Mucosa of descending colon (tissue), 3 donors: ENCODE measurements around the gene GTSE1. TPM values are rescaled to one million over a fixed set of nuclear protein-coding genes. Genes with fewer than 3 reads are reported as not detected.
"Not testable (repeated sequence)": the region's sequence is repeated elsewhere in the genome, so short reads cannot be mapped to it uniquely, and the experiment has no call there.

Experiments used
- ATAC-seq: fragments of 200-7000 bp; cut with Tn5 transposase; one replicate; pipeline ENCODE4 v1.9.1; 2020; ENCODE audit warnings: mild to moderate bottlenecking, moderate library complexity
- DNase-seq, 3 donors: peaks; one replicate each; pipeline ENCODE4 v3.0.0-alpha.2; 2020
- H3K36me3 ChIP-seq: fragments of 200-600 bp; one replicate; pipeline ENCODE4 v1.8.0; 2021; ENCODE audit warnings: low read depth, mild to moderate bottlenecking
- H3K4me1 ChIP-seq: fragments of 200-600 bp; one replicate; pipeline ENCODE4 v1.8.0; 2021; ENCODE audit warnings: low read depth, mild to moderate bottlenecking
- H3K4me3 ChIP-seq: fragments of 200-600 bp; one replicate; pipeline ENCODE4 v1.8.0; 2021; ENCODE audit warnings: mild to moderate bottlenecking
- H3K9me3 ChIP-seq: fragments of 200-600 bp; one replicate; pipeline ENCODE4 v1.8.0; 2021; ENCODE audit warnings: mild to moderate bottlenecking
- intact Hi-C, 2 donors: fragments of 100-400 bp; cut with DNase I in 1 of 2; cut with micrococcal nuclease in 1 of 2; formaldehyde crosslinking; loops; one replicate each; pipeline versions ENCODE4 v1.11.0 to v1.11.1; 2022; cut with DNase I, micrococcal nuclease
- total RNA-seq, 3 donors: library from RNA; stranded (reverse); fragmentation: NEBNext Ultra II Directional in 2 of 3; extraction: Animal tissue kit (Norgen Biotek cat#: 25700) in 2 of 3; gene quantifications; one replicate each; pipeline versions ENCODE4 v1.2.1 to v1.2.4, GENCODE V29; 2021 to 2023
- TF ChIP-seq, protein P1 (sequence below): fragments of 200-600 bp; IDR thresholded peaks from one replicate; pipeline ENCODE4 v1.8.0; 2022; ENCODE audit warnings: antibody characterized with exemption, mild to moderate bottlenecking
- donor health status: DM: no; HTN: no; CAD: no; lungs with moderate emphysema.
- donor health status: DM: no; HTN: no; CAD: no.
- donor health status: DM: no; HTN: yes; CAD: no.

Gene GTSE1
- total RNA-seq, 3 donors from 2014 or later: 1.6 to 10.9 (median 3.6) TPM

DNA sequence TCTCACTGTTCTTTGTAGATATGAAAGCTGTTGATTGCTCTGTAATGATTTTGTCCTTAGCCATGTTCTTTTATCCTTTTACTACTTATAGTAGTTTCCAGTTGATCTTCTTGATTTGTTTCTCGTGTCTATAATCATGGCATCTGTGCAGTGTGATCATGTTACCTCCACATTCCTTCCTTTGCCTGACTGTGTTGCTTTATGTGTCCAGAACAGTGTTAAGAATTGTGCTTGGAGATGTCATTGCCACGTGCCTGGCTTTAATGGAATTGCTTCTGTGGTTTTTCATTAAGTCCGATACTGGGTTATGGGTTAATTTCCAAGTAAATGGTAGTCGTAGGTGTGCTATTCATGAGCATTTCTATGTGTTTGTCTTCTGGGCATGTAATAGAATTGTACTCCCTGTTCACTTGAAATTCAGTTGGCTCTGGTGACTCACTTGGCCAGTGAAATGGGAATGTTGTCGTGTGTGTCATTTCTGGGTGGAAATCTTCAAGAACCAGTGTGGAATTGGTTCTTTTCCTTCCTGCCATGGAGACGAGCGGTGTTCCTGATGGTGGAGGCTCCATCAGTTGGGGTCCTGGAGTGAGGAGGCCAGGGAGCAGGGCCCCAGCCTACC lies 6.8 kb downstream of the GTSE1 start:
- intact Hi-C loops: no loop called here
- DNase-seq (no peak), ATAC-seq (no peak)
- Histone ChIP-seq H3K36me3 (no peaks in the 10 kb centered on the region), H3K4me1 (no peaks in the 10 kb centered on the region), H3K4me3 (no peak overlapping the region), H3K9me3 (no peaks in the 10 kb centered on the region)
- TF ChIP-seq, protein P1, sequence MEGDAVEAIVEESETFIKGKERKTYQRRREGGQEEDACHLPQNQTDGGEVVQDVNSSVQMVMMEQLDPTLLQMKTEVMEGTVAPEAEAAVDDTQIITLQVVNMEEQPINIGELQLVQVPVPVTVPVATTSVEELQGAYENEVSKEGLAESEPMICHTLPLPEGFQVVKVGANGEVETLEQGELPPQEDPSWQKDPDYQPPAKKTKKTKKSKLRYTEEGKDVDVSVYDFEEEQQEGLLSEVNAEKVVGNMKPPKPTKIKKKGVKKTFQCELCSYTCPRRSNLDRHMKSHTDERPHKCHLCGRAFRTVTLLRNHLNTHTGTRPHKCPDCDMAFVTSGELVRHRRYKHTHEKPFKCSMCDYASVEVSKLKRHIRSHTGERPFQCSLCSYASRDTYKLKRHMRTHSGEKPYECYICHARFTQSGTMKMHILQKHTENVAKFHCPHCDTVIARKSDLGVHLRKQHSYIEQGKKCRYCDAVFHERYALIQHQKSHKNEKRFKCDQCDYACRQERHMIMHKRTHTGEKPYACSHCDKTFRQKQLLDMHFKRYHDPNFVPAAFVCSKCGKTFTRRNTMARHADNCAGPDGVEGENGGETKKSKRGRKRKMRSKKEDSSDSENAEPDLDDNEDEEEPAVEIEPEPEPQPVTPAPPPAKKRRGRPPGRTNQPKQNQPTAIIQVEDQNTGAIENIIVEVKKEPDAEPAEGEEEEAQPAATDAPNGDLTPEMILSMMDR: no peak

DNA sequence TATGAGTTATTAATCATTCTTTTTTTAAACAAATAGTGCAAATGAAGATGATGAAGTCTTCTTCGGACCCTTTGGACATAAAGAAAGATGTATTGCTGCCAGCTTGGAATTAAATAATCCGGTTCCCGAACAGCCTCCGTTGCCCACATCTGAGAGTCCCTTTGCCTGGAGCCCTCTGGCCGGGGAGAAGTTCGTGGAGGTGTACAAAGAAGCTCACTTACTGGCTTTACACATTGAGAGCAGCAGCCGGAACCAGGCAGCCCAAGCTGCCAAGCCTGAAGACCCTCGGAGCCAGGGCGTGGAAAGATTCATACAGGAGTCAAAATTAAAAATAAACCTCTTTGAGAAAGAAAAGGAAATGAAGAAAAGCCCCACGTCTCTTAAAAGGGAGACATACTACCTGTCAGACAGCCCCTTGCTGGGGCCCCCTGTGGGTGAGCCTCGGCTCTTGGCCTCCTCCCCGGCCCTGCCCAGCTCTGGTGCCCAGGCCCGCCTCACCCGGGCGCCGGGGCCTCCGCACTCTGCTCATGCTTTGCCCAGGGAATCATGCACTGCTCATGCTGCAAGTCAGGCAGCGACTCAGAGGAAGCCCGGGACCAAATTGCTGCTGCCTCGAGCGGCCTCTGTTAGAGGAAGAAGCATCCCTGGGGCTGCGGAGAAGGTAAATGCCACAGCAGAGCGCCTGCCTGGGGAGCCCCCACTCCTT lies 11.8 kb downstream of the GTSE1 start:
- TF ChIP-seq, protein P1: no peak
- H3K4me3 ChIP-seq: no peak overlapping the region
- DNase-seq (no peak), ATAC-seq (no peak)
- H3K36me3 ChIP-seq: no peaks in the 10 kb centered on the region
- H3K9me3 ChIP-seq: no peaks in the 10 kb centered on the region
- intact Hi-C loops: no loop called here
- no peaks in the 10 kb centered on the region for H3K4me1 ChIP-seq

DNA sequence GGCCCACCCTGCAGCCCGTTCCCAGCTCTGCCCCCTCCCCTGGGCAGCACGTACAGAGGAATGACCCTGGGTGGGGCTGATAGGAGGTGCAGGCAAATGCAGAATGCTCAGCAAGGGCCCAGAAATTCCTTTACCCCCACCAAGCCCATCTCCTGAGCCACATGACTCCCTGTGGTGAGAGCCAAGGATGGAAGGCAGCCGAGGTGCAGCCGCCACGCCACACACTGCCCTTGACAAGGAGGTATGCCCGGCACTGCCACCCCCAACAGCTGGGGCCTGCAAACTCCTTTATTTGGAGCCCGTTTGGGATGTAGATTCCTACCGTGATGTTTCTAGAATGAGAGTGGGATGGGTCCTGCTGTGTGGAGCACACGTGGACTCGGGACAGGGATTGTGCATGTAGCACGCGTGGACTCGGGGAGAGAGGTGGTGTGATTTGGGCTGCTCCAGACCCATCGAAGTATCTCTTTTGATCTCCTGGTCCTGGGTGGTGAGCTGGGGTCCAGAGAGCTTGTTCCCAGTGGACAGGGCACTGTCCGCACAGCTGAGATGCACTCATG lies 12.9 kb downstream of the GTSE1 start:
- TF ChIP-seq, protein P1: no peak
- Histone ChIP-seq H3K4me1 (no peaks in the 10 kb centered on the region), H3K4me3 (no peak overlapping the region), H3K9me3 (no peaks in the 10 kb centered on the region), H3K36me3 (no peaks in the 10 kb centered on the region)
- ATAC-seq: no peak
- no peak for DNase-seq
- intact Hi-C loops: loop anchor here (5.0 to 10.0 kb wide), 2 partner anchors 187 to 315 kb away; no protein-coding TSS in a partner anchor

DNA sequence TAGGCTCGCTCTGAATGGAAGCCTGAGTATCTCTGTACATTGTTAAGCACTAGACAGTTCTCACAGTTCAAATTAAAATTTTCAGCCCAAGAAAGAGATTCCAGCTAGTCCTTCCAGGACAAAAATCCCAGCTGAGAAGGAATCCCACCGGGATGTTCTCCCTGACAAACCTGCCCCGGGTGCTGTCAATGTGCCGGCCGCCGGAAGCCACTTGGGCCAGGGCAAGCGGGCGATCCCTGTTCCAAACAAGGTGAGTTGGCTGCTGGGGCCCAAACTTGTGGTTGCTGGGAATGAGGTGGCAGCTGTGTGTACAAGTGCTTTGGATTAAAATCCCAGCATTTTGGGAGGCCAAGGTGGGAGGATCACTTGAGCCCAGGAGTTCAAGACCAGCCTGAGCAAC lies 15.4 kb downstream of the GTSE1 start:
- ATAC-seq (no peak), DNase-seq (no peak)
- TF ChIP-seq, protein P1: no peak
- H3K4me1 ChIP-seq: no peaks in the 10 kb centered on the region
- intact Hi-C loops: loop anchor here (5.0 to 10.0 kb wide), 2 partner anchors 190 to 317 kb away; no protein-coding TSS in a partner anchor
- H3K36me3 ChIP-seq: no peaks in the 10 kb centered on the region
- no peak overlapping the region for H3K4me3 ChIP-seq
- no peaks in the 10 kb centered on the region for H3K9me3 ChIP-seq

DNA sequence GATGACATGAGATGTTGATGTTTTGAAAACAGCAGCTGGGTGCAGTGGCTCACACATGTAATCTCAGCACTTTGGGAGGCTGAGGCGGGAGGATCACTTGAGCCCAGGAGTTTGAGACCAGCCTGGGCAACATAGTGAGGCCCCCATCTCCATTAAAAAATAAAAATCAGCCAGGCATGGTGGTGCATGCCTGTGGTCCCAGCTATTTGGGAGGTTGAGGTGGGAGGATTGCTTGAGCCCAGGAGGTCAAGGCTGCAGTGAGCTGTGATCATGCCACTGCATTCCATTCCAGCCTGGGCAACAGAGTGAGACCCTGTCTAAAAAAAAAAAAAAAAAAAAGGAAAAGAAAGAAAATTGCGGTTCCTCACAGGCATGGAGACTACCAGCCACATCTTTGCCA lies 16.2 kb downstream of the GTSE1 start:
- not testable (repeated sequence) for ATAC-seq, H3K36me3 ChIP-seq, H3K4me3 ChIP-seq, DNase-seq, H3K4me1 ChIP-seq, H3K9me3 ChIP-seq
- intact Hi-C loops: loop anchor here (5.0 to 10.0 kb wide), 2 partner anchors 191 to 318 kb away; no protein-coding TSS in a partner anchor

DNA sequence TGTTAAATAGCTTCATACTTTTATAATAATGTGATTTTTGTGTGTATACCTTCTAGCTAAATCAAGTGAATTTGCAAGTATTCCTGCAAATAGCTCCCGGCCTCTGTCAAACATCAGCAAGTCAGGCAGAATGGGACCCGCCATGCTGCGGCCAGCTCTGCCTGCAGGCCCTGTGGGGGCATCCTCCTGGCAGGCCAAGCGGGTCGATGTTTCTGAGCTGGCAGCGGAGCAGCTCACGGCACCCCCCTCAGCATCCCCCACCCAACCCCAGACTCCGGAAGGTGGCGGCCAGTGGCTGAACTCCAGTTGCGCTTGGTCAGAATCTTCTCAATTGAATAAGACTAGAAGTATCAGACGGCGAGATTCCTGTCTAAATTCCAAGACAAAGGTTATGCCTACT lies 19.3 kb downstream of the GTSE1 start:
- DNase-seq (no peak), ATAC-seq (no peak)
- H3K4me1 ChIP-seq: no peaks in the 10 kb centered on the region
- H3K36me3 ChIP-seq: no peaks in the 10 kb centered on the region
- TF ChIP-seq, protein P1: no peak
- intact Hi-C loops: loop anchor here in 1 of 2 donors (10.0 kb wide), 1 partner anchor 321 kb away; no protein-coding TSS in a partner anchor
- H3K4me3 ChIP-seq: no peak overlapping the region
- H3K9me3 ChIP-seq: no peaks in the 10 kb centered on the region
